Measurements from ENCODE around the gene EEPD1.

The EEPD1 gene

DNA sequence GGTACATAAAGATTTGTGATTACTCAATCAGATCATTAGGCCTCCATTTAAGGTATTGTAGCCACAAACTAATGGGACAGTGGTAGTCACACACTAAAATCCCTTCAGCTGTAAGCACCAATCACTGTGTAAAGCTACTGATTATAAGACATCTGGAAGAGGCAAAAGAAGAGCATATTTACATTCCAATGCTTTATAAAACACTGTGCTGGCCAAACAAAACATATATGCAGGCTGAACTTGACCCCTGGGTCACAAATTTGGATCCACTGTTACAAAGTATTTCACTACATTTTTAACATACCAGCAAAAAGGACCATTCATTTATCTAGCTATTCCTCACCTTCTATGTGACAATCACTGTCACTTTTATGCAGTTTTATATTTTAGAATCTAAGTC is 195.2 kb downstream of the EEPD1 start:
- no peak for DNase-seq

- DNase-seq, result no peak
Observed at GRCh38 chr7:36348771-36349170, 195.7 kb downstream of the EEPD1 start.

DNA sequence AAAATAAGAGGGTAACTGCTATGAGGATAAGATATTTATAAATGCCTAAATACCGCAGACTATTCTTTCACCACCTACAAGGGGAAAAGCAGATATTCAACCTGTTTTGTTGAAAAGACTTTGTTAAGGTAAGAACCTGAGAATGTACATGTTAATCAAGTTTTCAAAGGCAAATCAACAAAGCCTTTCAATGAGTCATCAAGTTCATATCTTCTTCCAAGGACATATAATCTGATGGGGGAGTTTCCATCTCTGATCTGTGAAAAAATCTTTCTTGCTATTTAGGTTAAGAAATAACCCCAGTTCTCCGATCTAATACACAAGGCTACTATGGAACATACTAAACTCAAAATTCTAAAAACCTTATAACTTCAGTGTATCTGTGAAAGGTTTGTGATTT is 196.6 kb downstream of the EEPD1 start:
- no peak for DNase-seq

Data from effector CD4-positive, alpha-beta T cell (primary cell).